Chondrocyte (in vitro differentiated cells): ENCODE measurements around the gene FRMD4B. TPM values are rescaled to one million over a fixed set of nuclear protein-coding genes. Genes with fewer than 3 reads are reported as not detected.

Experiments used
- DNase-seq: peaks from one replicate; pipeline ENCODE4 v3.0.0; 2021; ENCODE audit warnings: mixed read lengths, low spot score
- H3K27ac Mint-ChIP-seq: one replicate; pipeline ENCODE4 v1.8.0; 2021; ENCODE audit warnings: mild to moderate bottlenecking, moderate library complexity, mixed read lengths; ENCODE audit not compliant: unreplicated experiment
- H3K27me3 Mint-ChIP-seq: 2 replicates; pipeline ENCODE4 v1.8.0; 2021; ENCODE audit warnings: low read depth, mixed read lengths
- H3K36me3 Mint-ChIP-seq: 2 replicates; pipeline ENCODE4 v1.8.0; 2021; ENCODE audit warnings: low read depth, mixed read lengths
- H3K4me1 Mint-ChIP-seq: 2 replicates; pipeline ENCODE4 v1.8.0; 2021; ENCODE audit warnings: low read depth, mild to moderate bottlenecking, mixed read lengths
- H3K4me3 Mint-ChIP-seq: one replicate; pipeline ENCODE4 v1.8.0; 2021; ENCODE audit warnings: mild to moderate bottlenecking, moderate library complexity, mixed read lengths; ENCODE audit not compliant: unreplicated experiment
- H3K9me3 Mint-ChIP-seq: 2 replicates; pipeline ENCODE4 v1.8.0; 2021; ENCODE audit warnings: low read depth, mixed read lengths
- CTCF ChIP-seq: fragments of 200-600 bp; sonication (generic); IDR thresholded peaks from 2 replicates; pipeline ENCODE4 v1.5.0; 2021; ENCODE audit warnings: antibody characterized with exemption, mild to moderate bottlenecking, moderate library complexity
- total RNA-seq: library from RNA; stranded (reverse); gene quantifications from 3 replicates; pipeline ENCODE4 v1.2.1, GENCODE V29; 2021

Gene FRMD4B
- total RNA-seq, 1 donor from 2014 or later: 4.1 TPM

GRCh38 chr3:69259125-69259524, 126.8 kb downstream of the FRMD4B start:
- no peak overlapping the region for H3K4me3 Mint-ChIP-seq
- no peaks in the 10 kb centered on the region for H3K4me1 Mint-ChIP-seq
- peaks cover 4% of the 10 kb centered on the region for H3K9me3 Mint-ChIP-seq
- no peak overlapping the region for H3K27ac Mint-ChIP-seq
- DNase-seq: no peak
- no peak for TF ChIP-seq CTCF
- peaks cover 5% of the 10 kb centered on the region for H3K27me3 Mint-ChIP-seq
- no peaks in the 10 kb centered on the region for H3K36me3 Mint-ChIP-seq

- Mint-ChIP-seq H3K4me3 (no peak overlapping the region), H3K36me3 (no peaks in the 10 kb centered on the region), H3K4me1 (no peaks in the 10 kb centered on the region), H3K27me3 (peaks cover 8% of the 10 kb centered on the region), H3K27ac (no peak overlapping the region), H3K9me3 (peaks cover 3% of the 10 kb centered on the region)
- no peak for TF ChIP-seq CTCF
- no peak for DNase-seq
Measured at GRCh38 chr3:69255928-69256327, 130.0 kb downstream of the FRMD4B start.

- no peaks in the 10 kb centered on the region for H3K36me3 Mint-ChIP-seq
- peaks cover 8% of the 10 kb centered on the region for H3K27me3 Mint-ChIP-seq
- no peak for TF ChIP-seq CTCF
- no peaks in the 10 kb centered on the region for H3K4me1 Mint-ChIP-seq
- H3K4me3 Mint-ChIP-seq: no peak overlapping the region
- no peak for DNase-seq
- H3K27ac Mint-ChIP-seq: no peak overlapping the region
- no peaks in the 10 kb centered on the region for H3K9me3 Mint-ChIP-seq
Measured at GRCh38 chr3:69254351-69254750, 131.5 kb downstream of the FRMD4B start.

- Mint-ChIP-seq H3K27ac (no peak overlapping the region), H3K4me3 (no peak overlapping the region), H3K9me3 (no peaks in the 10 kb centered on the region), H3K36me3 (no peaks in the 10 kb centered on the region), H3K4me1 (no peaks in the 10 kb centered on the region), H3K27me3 (peaks cover 11% of the 10 kb centered on the region)
- no peak for TF ChIP-seq CTCF
- DNase-seq: no peak
Measured at GRCh38 chr3:69252631-69253030, 133.3 kb downstream of the FRMD4B start.

GRCh38 chr3:69252141-69252540, 133.7 kb downstream of the FRMD4B start:
- no peak overlapping the region for H3K4me3 Mint-ChIP-seq
- H3K36me3 Mint-ChIP-seq: no peaks in the 10 kb centered on the region
- DNase-seq: no peak
- TF ChIP-seq CTCF: no peak
- H3K27me3 Mint-ChIP-seq: peaks cover 11% of the 10 kb centered on the region
- no peaks in the 10 kb centered on the region for H3K4me1 Mint-ChIP-seq
- H3K27ac Mint-ChIP-seq: no peak overlapping the region
- no peaks in the 10 kb centered on the region for H3K9me3 Mint-ChIP-seq
